HG03342 (cell line): Measurements from ENCODE around the gene PDE8A.

Experiments
- ATAC-seq: cut with Tn5 transposase; IDR thresholded peaks from one replicate; pipeline ENCODE4 v1.9.1; 2021; ENCODE audit warnings: mild to moderate bottlenecking, moderate library complexity; ENCODE audit not compliant: unreplicated experiment

The PDE8A gene

DNA sequence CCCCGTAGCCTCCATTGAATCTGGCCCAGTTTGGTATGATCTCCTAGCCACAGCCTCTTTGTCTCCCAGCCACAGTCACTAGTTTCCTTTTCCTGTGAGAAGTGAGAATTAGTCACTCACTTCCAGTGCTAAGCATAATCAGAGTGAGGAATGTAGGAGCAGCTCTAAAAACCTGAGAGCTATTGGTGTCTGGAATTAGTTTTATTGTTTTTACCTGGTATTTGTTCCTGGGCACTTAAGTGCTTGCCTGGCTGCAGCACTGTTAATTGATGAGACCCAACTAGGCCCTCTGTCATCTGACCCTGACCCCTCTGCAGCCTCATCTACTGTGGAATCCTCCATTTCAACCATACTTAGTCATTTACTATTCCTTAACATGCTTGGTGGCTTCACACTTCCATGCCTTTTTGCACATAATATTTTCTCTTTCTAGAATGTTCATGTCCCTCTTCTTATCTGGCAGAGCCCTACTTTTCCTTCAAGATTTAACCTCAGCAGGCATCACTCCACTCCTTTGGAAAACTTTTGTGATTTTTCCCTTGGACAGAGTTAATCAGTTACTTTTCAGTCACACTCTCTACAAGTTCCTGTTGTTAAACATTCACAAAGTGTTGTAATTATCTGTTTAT is 48.8 kb downstream of the PDE8A start:
- no peak for ATAC-seq

DNA sequence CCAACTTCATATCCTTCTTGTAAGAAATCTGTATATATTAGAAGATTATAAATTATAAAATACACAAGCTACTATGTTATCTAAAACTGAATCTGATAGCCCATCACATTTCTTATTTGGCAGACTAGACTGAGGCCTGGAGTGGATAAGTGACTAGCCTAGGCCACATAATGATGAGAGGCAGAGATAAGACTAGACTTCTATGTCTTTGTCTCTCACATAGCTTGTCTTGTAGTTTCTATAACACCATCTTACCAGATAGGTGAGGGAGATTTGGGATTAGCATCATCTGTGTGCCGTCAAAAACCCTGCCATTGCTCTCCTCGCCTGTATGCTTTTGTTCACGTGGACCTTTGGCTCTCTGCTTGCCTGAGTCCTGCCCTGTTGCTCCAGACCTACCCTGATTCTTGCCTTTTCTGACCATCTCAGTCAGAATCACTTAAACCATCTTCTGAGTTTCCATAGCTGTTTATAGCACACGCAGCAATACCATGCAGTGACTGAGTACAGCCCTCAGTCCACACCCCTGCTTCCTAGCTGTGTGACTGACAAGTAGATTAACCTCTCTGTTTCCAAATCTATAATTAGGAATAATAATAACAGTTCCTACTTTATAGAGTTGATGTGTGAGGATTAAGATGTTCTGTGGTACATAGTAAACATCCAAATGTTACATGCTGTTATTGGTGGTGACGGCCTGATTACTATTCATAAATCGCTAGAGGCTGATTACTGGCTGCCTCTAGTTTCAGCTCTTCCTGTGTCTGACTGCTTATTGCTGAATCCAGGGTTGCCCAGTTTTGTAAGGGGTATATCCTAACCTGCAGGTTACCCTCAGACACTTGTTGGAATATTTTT is 49.7 kb downstream of the PDE8A start:
- ATAC-seq, result no peak

DNA sequence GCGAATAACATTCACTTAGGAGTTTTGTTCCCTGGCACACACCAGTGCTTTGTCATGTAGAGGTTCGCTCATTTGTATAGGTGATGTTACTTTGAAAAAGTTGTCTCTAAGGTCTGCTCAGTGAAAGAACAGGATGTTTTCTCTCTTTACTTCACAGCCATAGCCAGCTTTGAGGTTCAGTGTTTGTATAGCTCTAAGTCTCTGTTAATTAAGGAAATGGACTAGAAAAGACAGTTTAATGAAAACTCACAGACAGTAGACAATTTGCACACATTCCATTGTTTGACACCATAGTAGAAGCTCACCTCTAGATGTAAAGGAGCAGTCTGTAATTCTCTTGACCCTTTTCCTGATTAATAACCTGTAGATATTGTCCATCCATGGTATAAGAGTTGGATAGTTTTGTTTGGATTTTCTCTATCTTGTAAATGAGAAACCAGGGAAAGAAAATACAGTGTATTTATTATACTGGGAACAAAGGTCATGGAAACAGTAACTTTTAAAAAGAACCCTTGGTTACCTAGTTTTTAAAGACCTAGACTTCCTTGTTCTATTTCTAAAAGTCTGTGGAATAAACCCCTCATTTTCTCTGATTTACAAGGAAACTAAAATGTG is 50.4 kb downstream of the PDE8A start:
- no peak for ATAC-seq

DNA sequence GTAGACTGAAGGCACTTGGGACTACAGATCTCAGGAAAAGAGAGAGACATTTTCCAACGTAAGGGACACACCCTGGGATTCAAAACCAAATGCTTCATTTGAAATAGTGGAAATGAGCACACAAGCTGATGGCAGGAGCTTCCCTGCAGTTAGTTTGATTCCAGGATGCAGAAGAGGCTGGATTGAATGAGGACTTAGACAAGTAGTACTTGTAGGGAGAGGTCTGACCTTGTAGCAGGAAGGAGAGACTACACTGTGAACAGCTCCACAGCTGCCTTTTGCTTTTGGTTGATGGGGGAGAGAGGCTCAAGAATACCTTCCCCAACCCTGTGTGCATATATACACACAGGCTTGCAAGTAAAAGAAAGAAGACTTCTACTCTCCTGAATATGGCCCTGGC is 51.5 kb downstream of the PDE8A start:
- no peak for ATAC-seq

DNA sequence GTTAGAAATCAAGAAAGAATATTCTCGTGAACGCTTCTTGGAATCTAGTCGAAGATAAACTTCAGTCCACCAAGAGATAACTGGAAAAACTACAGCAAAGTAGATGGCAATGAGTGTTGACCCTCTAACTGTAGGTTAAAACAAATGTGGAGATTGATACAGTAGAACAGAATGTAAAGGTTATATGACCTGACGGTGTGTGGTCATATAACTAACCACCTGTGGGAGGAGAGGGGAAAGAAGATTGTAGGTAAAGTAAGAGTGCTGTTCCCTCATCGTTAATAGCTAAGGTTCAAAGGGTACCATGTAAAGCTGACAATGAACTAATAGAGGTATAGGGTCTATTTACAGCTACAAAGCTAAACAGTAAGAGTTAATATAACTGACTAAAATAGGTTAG is 52.6 kb downstream of the PDE8A start:
- ATAC-seq, result no peak

DNA sequence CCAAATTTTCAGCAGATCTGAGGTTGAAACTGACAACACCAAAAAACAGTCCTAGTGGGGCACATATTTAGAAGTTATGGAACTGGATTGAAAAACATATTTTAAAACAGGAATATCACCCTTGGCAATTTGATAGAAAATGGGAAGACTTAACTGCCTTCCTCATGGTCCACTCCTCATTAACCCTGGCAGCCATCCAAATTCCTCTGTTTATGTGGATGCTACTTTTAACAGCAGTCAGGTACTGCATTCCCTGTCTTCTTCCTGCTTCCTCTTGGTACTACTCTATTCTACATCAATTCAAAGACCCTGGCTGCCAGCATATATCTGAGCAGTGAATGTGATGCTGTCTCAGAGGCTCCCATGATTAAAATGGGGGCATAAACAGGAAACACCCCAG is 54.3 kb downstream of the PDE8A start:
- ATAC-seq, result no peak

DNA sequence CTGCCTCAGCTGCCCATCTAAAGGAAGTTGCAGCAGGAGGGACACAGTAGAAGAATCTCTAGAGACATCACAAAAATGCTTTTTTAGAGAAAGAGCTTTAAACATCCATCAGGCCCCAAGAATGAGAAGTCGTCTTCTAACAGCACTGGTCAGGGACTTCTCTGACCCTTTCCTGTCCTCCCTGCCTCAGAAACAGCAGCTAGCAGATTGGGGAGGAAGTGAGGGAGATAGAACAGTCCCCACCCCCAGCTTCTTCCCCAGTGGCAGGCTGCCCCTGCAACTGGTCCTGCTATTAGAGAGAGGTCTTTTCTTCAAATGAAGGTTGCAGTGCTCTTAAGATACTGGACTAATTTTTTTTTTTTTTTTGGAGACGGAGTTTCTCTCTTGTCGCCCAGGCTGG is 55.1 kb downstream of the PDE8A start:
- ATAC-seq, result no peak

DNA sequence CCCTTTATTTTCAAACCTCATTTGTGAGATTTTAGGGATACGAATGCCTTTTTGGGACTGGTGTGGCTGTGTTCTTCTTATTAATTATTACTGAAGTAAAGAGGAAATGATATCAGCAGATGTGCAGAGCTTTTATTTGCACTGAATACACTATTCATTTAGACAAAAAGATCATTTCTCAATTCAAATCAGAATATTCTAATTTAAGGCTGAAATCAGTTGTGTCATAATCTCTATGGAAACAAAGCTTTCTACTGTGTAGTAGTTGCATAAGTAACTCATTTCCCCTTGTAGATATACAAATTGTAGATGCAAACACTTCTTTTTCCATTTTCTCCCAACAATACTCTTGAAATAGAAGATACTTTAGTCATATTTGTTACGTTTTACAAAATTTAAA is 56.0 kb downstream of the PDE8A start:
- no peak for ATAC-seq

DNA sequence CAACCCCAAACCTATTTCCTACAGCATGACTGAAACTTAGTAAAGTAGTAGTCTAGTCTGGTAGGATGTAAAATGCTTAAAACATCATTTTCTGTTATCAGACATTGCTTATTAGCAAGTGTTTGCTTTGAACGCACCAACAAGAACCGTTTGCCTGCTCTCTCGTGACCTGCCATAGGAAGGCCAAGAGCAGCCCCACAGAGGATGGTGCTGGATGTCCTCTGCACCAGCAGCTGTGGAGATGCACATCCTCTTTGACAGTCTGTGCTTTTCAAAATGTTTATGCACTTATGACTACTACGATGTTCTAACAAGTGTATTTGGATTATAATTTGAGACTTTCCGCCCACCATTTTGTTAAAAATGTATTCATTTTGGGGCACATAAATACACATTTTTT is 59.6 kb downstream of the PDE8A start:
- ATAC-seq, result no peak

DNA sequence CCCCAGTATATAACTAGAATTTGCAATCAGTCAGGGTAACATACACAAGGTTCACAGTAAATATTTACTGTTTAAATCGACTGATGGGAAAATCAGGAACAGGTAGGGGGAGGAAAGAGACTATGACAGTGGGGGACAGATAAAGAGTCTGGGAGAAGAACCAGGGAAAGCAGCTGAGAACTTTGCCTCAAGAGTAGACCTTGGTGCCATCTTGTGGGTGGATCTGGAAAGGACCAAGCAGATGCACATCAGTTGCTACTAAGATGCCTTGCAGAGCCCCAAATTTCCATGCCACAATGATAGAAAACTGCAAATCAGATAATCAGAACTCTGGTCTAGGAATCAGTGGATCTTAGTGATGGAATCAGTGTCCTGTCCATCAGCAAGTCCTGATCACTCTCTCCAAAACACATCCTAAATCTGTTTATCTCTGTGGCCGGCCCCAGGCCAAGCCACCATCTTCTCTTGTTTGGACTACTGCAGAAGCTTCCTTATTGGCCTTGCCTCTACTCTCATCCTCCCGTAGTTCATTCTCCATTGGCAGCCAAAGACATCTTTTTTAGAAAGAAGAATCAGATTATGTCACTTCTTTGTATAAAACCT is 62.7 kb downstream of the PDE8A start:
- no peak for ATAC-seq

DNA sequence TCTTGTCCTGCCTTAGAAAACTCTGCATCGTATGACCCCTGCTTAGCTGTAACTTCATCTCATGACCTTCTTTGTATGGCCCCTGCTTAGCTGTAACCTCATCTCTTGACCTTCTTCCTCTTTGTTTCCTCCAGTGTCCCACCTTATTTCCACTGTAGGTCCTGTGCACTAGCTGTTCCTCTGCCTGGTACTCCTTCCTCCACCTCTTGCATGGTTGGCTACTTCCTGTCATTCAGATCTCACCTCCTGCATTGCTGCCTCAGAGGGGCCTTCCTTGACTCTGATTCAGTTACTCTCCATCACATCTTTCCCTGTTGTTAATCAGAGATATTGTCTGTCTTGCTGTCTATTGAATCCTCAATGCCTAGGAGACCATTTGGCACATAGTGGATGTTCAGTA is 63.2 kb downstream of the PDE8A start:
- ATAC-seq, result no peak

DNA sequence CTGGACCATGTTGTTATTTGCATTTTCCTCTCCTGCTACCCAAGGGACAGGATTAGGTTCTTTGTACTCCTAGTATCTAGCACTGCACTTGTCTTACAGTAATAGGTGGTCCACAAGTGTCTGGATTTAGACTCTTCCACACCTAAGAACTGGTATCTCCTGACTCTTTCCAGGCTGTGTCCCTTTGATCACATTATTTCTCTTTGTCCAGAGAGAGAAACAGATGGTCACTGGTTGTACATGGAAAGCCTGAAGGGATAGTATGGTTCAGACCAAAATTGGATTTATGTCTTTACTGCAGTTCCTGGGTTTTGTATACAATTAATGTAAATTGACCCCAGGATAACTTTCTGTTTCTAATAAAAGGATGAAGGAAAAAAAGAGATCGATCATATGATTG is 64.0 kb downstream of the PDE8A start:
- no peak for ATAC-seq

DNA sequence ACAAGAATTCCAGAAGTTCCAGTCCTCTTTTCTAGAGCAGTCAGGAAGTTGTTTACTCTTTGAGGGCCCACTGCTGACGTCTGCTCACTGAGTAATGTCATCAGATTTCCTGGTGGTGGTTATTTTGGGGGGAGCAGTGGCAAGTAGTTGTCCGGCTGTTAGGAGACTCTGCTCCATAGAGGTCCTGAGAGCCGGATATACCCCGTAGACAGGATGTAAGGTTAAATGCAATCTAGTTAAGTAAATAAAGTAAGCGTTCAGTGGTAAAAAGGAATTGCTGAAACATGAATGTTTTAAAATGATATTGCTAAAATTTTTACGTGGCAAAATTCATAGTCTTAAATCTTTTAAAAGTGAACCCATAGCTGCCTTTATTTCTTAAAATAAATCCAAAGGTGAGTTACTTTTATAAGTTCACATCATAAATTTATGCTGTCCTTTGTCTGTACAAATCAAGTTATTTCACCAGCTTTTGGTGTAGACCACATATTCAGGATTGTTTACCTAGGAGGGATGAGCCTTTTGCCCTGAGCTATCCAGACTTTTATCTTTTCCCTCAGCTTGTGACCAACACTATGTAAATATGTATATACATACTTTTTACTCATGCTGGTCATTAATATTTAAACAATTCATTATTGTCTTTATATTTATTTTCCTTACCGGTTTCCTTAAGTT is 65.8 kb downstream of the PDE8A start:
- ATAC-seq, result no peak

DNA sequence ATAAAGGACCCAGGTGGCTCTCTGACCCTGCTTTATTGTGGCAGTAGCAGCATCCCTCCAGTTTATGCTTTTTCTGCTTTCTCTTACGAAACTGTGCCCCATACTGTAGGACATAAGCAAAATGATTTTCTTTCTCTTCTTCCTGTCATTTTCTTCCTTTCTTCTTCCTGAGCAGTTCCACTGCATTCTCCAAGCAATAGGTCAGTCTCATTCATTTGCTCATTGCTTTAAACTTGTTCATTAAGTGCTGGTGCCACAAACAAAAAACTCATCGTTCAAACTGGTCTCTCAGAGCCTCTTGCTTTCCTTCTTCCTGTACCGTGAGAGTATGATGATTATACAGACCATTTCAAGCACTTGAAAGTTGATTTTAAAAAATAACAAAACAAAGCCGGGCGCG is 66.8 kb downstream of the PDE8A start:
- no peak for ATAC-seq

DNA sequence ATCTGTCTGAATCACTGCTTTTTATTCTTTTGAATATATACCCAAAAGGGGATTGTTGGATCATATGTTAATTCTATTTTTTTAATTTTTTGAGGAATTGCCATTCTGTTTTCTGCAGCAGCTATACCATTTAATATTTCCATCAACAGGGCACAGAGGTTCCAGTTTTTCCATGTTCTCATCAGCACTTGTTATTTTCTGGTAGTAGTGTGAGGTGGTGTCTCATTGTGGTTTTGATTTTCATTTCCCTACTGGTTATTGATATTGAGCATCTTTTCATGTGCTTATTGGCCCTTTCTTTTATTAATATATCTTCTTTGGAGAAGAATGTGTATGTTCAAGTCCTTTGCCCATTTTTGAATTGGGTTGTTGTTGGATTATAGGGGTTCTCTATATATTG is 68.1 kb downstream of the PDE8A start:
- no peak for ATAC-seq

DNA sequence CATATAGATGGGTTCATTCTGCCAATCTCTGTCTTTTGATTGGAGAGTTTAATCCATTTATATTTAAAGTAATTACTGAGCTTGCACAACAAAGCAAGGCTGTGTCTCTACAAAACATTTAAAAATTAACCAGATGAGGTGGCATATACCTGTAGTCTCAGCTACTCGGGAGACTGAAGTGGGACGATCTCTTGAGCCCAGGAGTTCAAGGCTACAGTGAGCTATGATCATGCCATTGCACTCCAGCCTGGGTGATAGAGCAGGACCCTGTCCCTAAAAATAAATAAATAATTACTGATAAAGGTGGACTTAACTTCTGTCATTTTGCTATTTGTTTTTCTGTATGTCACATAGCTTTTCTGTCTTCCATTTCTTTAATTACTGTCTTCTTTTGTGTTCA is 78.1 kb downstream of the PDE8A start:
- no peak for ATAC-seq

DNA sequence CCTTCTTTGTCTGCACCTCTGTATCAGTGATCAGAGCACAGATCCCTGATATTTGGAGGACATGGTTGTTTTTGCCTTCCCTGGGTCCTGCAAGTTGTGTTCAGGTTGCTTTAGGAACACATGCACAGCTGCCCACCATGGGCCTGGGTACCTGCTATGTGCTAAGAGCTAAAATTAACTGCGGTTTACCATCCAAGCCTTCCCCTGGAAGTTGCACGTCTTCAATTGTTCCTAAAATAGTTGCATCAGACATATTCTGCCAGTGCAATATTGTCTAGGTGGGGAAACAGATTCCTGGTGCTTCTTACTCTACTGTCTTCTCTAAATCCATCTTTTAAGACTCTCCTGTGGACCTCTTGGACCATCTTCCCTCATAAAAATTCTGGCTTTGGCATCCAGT is 80.9 kb downstream of the PDE8A start:
- no peak for ATAC-seq

DNA sequence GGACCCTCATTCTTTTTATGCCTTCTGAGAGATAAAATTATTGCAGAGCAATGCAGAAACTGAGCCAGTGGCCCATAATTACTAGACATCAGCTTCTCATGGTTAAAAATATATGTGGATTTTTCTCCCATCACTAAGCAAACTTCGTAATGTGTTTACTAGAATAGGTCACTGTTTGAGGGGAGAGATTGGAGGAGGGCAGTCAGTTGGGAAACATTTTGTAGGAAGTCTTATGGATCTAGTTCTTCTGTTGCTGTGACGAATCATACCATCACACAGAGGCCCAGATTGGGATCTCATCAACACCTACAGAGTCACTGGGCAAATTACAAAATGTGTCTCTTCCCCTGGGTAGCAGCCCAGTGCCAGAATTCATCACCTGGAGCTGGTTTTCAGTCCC is 81.4 kb downstream of the PDE8A start:
- no peak for ATAC-seq

DNA sequence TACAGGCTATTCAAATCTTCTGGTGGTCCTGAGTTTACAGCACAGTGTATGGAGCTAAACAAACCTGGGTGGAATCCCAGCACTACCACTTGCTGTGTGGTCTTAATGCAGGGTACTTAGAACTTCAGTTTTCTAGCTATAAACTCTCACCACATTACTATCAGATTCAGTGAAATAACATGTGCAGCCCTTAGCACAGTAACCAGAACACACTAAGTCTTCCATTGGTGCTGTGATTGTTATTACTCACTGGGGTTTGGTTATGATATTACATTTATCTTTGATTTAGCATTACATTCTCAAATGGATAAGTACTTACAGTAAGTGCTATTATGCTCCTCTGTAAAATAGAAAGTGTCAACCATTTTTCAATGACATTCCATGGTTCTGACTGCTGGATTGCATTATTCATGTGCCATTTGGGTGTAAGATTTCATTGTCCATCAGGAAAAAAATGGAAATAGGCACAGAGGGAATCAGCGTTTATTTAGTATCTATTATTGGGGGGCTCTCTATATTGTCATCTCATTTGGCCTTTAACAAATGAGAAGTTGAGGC is 81.9 kb downstream of the PDE8A start:
- ATAC-seq, result no peak

DNA sequence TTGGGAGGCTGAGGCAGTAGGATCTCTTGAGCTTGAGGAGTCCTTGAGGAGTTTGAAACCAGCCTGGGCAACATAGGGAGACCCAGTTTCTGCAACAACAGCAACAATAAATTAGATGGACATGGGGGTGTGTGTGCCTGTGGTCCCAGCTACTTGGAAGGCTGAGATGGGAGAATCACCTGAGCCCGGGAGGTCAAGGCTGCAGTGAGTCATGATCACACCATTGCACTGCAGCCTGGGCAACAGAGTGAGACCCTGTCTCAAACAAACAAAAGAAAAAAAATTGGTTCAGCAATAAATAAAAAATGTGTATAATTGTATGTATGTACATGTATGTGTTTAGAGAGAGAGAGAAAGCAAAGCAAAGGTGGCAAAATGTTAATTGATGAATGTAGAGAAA is 83.1 kb downstream of the PDE8A start:
- no peak for ATAC-seq

DNA sequence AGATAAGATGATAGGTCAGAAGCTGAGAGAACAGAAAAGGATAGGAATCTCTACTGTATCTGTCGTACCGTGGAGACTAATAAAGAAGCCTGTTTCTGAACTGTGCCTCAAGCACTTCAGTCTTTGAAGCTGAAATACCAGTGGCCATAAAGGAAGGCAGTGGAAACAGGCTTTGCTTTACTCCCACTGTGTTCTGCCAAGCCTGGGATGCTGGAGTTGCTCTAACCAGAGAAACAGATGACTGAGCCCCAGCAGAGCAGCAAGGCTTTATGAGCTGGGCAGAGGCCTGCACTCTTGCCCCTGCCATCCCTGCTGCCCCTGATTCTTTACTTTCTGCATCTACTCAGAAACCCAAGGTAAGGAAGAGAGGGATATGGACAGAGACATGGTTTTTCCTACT is 89.4 kb downstream of the PDE8A start:
- no peak for ATAC-seq
